ENCODE data around the gene DNASE1L1.
A peak's percentile ranks its signal among the peaks of the same experiment; 100 is the strongest.

DNASE1L1 gene

GRCh38 chrX:154435171-154435733 is 26.2 kb upstream of the DNASE1L1 start:
- H3K27me3 ChIP-seq (ENCODE audit: low read depth, low read length): no peaks in the 10 kb centered on the region
- H3K36me3 ChIP-seq (ENCODE audit: control insufficient read depth in 1 of 2, insufficient read depth in 2 of 2, low read length in 2 of 2): peaks cover 8 to 29% of the 10 kb centered on the region in 2 donors
- no peaks in the 10 kb centered on the region for H3K9me3 ChIP-seq (ENCODE audit: control insufficient read depth in 1 of 2, low read length in 2 of 2)
- no peak overlapping the region for H3K27ac ChIP-seq (ENCODE audit: low read length)
- no peak overlapping the region for H3K4me3 ChIP-seq (ENCODE audit: low read depth in 1 of 2, low read length in 2 of 2)
- peaks cover 2 to 21% of the 10 kb centered on the region in 2 donors for H3K4me1 ChIP-seq (ENCODE audit: control insufficient read depth in 1 of 2, insufficient read depth in 2 of 2, low read length in 2 of 2)

GRCh38 chrX:154434394-154435168 is 25.5 kb upstream of the DNASE1L1 start:
- Histone ChIP-seq H3K27ac (ENCODE audit: low read length) (no peak overlapping the region), H3K36me3 (ENCODE audit: control insufficient read depth in 1 of 2, insufficient read depth in 2 of 2, low read length in 2 of 2) (peaks cover 8 to 23% of the 10 kb centered on the region in 2 donors), H3K4me3 (ENCODE audit: low read depth in 1 of 2, low read length in 2 of 2) (no peak overlapping the region), H3K27me3 (ENCODE audit: low read depth, low read length) (no peaks in the 10 kb centered on the region), H3K4me1 (ENCODE audit: control insufficient read depth in 1 of 2, insufficient read depth in 2 of 2, low read length in 2 of 2) (peaks cover 2 to 27% of the 10 kb centered on the region in 2 donors), H3K9me3 (ENCODE audit: control insufficient read depth in 1 of 2, low read length in 2 of 2) (no peaks in the 10 kb centered on the region)

- H3K27me3 ChIP-seq (ENCODE audit: low read depth, low read length): no peaks in the 10 kb centered on the region
- H3K9me3 ChIP-seq (ENCODE audit: control insufficient read depth in 1 of 2, low read length in 2 of 2): no peaks in the 10 kb centered on the region
- no peak overlapping the region for H3K4me3 ChIP-seq (ENCODE audit: low read depth in 1 of 2, low read length in 2 of 2)
- no peak overlapping the region for H3K27ac ChIP-seq (ENCODE audit: low read length)
- peaks cover 2 to 27% of the 10 kb centered on the region in 2 donors for H3K4me1 ChIP-seq (ENCODE audit: control insufficient read depth in 1 of 2, insufficient read depth in 2 of 2, low read length in 2 of 2)
- H3K36me3 ChIP-seq (ENCODE audit: control insufficient read depth in 1 of 2, insufficient read depth in 2 of 2, low read length in 2 of 2): peaks cover 8 to 23% of the 10 kb centered on the region in 2 donors
These were observed 24.6 kb upstream of the DNASE1L1 start for GRCh38 chrX:154433605-154434004.

- Histone ChIP-seq H3K27me3 (ENCODE audit: low read depth, low read length) (no peaks in the 10 kb centered on the region), H3K4me3 (ENCODE audit: low read depth in 1 of 2, low read length in 2 of 2) (no peak overlapping the region), H3K27ac (ENCODE audit: low read length) (no peak overlapping the region), H3K36me3 (ENCODE audit: control insufficient read depth in 1 of 2, insufficient read depth in 2 of 2, low read length in 2 of 2) (peaks cover 8 to 23% of the 10 kb centered on the region in 2 donors), H3K4me1 (ENCODE audit: control insufficient read depth in 1 of 2, insufficient read depth in 2 of 2, low read length in 2 of 2) (peaks cover 0 to 24% of the 10 kb centered on the region in 2 donors), H3K9me3 (ENCODE audit: control insufficient read depth in 1 of 2, low read length in 2 of 2) (no peaks in the 10 kb centered on the region)
These were observed 23.2 kb upstream of the DNASE1L1 start for GRCh38 chrX:154432210-154432609.

- no peaks in the 10 kb centered on the region for H3K9me3 ChIP-seq (ENCODE audit: control insufficient read depth in 1 of 2, low read length in 2 of 2)
- peak overlapping the region; percentile 16 for H3K27ac ChIP-seq (ENCODE audit: low read length)
- peaks cover 8 to 23% of the 10 kb centered on the region in 2 donors for H3K36me3 ChIP-seq (ENCODE audit: control insufficient read depth in 1 of 2, insufficient read depth in 2 of 2, low read length in 2 of 2)
- H3K4me3 ChIP-seq (ENCODE audit: low read depth in 1 of 2, low read length in 2 of 2): no peak overlapping the region
- no peaks in the 10 kb centered on the region for H3K27me3 ChIP-seq (ENCODE audit: low read depth, low read length)
- peaks cover 0 to 28% of the 10 kb centered on the region in 2 donors for H3K4me1 ChIP-seq (ENCODE audit: control insufficient read depth in 1 of 2, insufficient read depth in 2 of 2, low read length in 2 of 2)
These were observed 22.3 kb upstream of the DNASE1L1 start for GRCh38 chrX:154431341-154431740.

GRCh38 chrX:154430916-154431315 is 21.9 kb upstream of the DNASE1L1 start:
- no peak overlapping the region for H3K4me3 ChIP-seq (ENCODE audit: low read depth in 1 of 2, low read length in 2 of 2)
- peak overlapping the region; percentile 16 for H3K27ac ChIP-seq (ENCODE audit: low read length)
- peaks cover 0 to 24% of the 10 kb centered on the region in 2 donors for H3K4me1 ChIP-seq (ENCODE audit: control insufficient read depth in 1 of 2, insufficient read depth in 2 of 2, low read length in 2 of 2)
- H3K27me3 ChIP-seq (ENCODE audit: low read depth, low read length): no peaks in the 10 kb centered on the region
- peaks cover 8 to 23% of the 10 kb centered on the region in 2 donors for H3K36me3 ChIP-seq (ENCODE audit: control insufficient read depth in 1 of 2, insufficient read depth in 2 of 2, low read length in 2 of 2)
- no peaks in the 10 kb centered on the region for H3K9me3 ChIP-seq (ENCODE audit: control insufficient read depth in 1 of 2, low read length in 2 of 2)

GRCh38 chrX:154430479-154430878 is 21.4 kb upstream of the DNASE1L1 start:
- no peaks in the 10 kb centered on the region for H3K9me3 ChIP-seq (ENCODE audit: control insufficient read depth in 1 of 2, low read length in 2 of 2)
- H3K4me3 ChIP-seq (ENCODE audit: low read depth in 1 of 2, low read length in 2 of 2): no peak overlapping the region
- peaks cover 0 to 24% of the 10 kb centered on the region in 2 donors for H3K4me1 ChIP-seq (ENCODE audit: control insufficient read depth in 1 of 2, insufficient read depth in 2 of 2, low read length in 2 of 2)
- H3K27ac ChIP-seq (ENCODE audit: low read length): peak overlapping the region; percentile 16
- no peaks in the 10 kb centered on the region for H3K27me3 ChIP-seq (ENCODE audit: low read depth, low read length)
- H3K36me3 ChIP-seq (ENCODE audit: control insufficient read depth in 1 of 2, insufficient read depth in 2 of 2, low read length in 2 of 2): peaks cover 8 to 23% of the 10 kb centered on the region in 2 donors

GRCh38 chrX:154429711-154430110 is 20.7 kb upstream of the DNASE1L1 start:
- Histone ChIP-seq H3K4me1 (ENCODE audit: control insufficient read depth in 1 of 2, insufficient read depth in 2 of 2, low read length in 2 of 2) (peaks cover 0 to 24% of the 10 kb centered on the region in 2 donors), H3K4me3 (ENCODE audit: low read depth in 1 of 2, low read length in 2 of 2) (peak overlapping the region; percentile 67 to 79), H3K36me3 (ENCODE audit: control insufficient read depth in 1 of 2, insufficient read depth in 2 of 2, low read length in 2 of 2) (peaks cover 8 to 23% of the 10 kb centered on the region in 2 donors), H3K27ac (ENCODE audit: low read length) (no peak overlapping the region), H3K9me3 (ENCODE audit: control insufficient read depth in 1 of 2, low read length in 2 of 2) (no peaks in the 10 kb centered on the region), H3K27me3 (ENCODE audit: low read depth, low read length) (no peaks in the 10 kb centered on the region)

GRCh38 chrX:154428176-154429171 is 19.4 kb upstream of the DNASE1L1 start, which contains the start of gene ATP6AP1:
Gene ATP6AP1 (plus strand): TSS chrX:154428677. CDS start chrX:154428693, 16 bp downstream.
- Histone ChIP-seq H3K4me3 (ENCODE audit: low read depth in 1 of 2, low read length in 2 of 2) (peak within 1 kb of the TSS; percentile 67 to 79), H3K4me1 (ENCODE audit: control insufficient read depth in 1 of 2, insufficient read depth in 2 of 2, low read length in 2 of 2) (peaks cover 0 to 24% of the 10 kb centered on the region in 2 donors), H3K27ac (ENCODE audit: low read length) (no peak within 1 kb of the TSS), H3K27me3 (ENCODE audit: low read depth, low read length) (no peaks in the 10 kb centered on the region), H3K36me3 (ENCODE audit: control insufficient read depth in 1 of 2, insufficient read depth in 2 of 2, low read length in 2 of 2) (peaks cover 4 to 15% of the 10 kb centered on the region in 2 donors), H3K9me3 (ENCODE audit: control insufficient read depth in 1 of 2, low read length in 2 of 2) (no peaks in the 10 kb centered on the region)

- H3K9me3 ChIP-seq (ENCODE audit: control insufficient read depth in 1 of 2, low read length in 2 of 2): no peaks in the 10 kb centered on the region
- H3K36me3 ChIP-seq (ENCODE audit: control insufficient read depth in 1 of 2, insufficient read depth in 2 of 2, low read length in 2 of 2): peaks cover 0 to 6% of the 10 kb centered on the region in 2 donors
- H3K4me1 ChIP-seq (ENCODE audit: control insufficient read depth in 1 of 2, insufficient read depth in 2 of 2, low read length in 2 of 2): peaks cover 0 to 24% of the 10 kb centered on the region in 2 donors
- H3K4me3 ChIP-seq (ENCODE audit: low read depth in 1 of 2, low read length in 2 of 2): peak overlapping the region in 1 of 2 donors; percentile 79
- no peaks in the 10 kb centered on the region for H3K27me3 ChIP-seq (ENCODE audit: low read depth, low read length)
- H3K27ac ChIP-seq (ENCODE audit: low read length): no peak overlapping the region
These were observed 18.1 kb upstream of the DNASE1L1 start for GRCh38 chrX:154426916-154427770.
